ENCODE results near the gene HUWE1.

- TF ChIP-seq POLR2AphosphoS5 (IDR thresholded peaks at IDR 0.05; ENCODE audit: low read depth, low read length) (no peak), REST (IDR thresholded peaks at IDR 0.05; ENCODE audit: insufficient read depth in 1 of 2, low read depth in 2 of 2, low read length in 2 of 2) (no peak)
Measured at GRCh38 chrX:53556868-53557267, 129.7 kb downstream of the HUWE1 start.
